Keratinocyte (primary cell): ENCODE measurements around the gene OTOL1. TPM values are rescaled to one million over a fixed set of nuclear protein-coding genes. Genes with fewer than 3 reads are reported as not detected.

Source experiments
- DNase-seq: peaks from one replicate; pipeline ENCODE4 v3.0.0-alpha.2; 2011; ENCODE audit warnings: low read depth, missing footprints, low spot score
- FAIRE-seq: peaks from 2 replicates; lab custom pipeline; 2011; peaks lifted over from hg19 to GRCh38; lab: Jason Lieb, UNC
- H2AFZ ChIP-seq: 2 replicates; pipeline ENCODE4 v1.6.0; 2012; ENCODE audit warnings: low read length, control low read depth, inconsistent platforms; ENCODE audit not compliant: control insufficient read depth
- H3K27ac ChIP-seq: 2 replicates; pipeline ENCODE4 v1.5.1; 2011; ENCODE audit warnings: low read length; ENCODE audit not compliant: control insufficient read depth, insufficient read depth
- H3K27me3 ChIP-seq: 3 replicates; pipeline ENCODE4 v1.6.0; 2011; ENCODE audit warnings: low read length; ENCODE audit not compliant: control insufficient read depth, insufficient read depth; ENCODE audit errors: extremely low read depth
- H3K36me3 ChIP-seq, 2 experiments: 2 replicates in 1 of 2; 3 replicates in 1 of 2; pipeline ENCODE4 v1.5.1; 2011; ENCODE audit warnings: low read length in 2 of 2, mild to moderate bottlenecking in 1 of 2; ENCODE audit not compliant: control insufficient read depth in 2 of 2, insufficient read depth in 2 of 2; ENCODE audit errors: extremely low read depth in 1 of 2
- H3K4me1 ChIP-seq: 3 replicates; pipeline ENCODE4 v1.5.1; 2011; ENCODE audit warnings: low read length; ENCODE audit not compliant: control insufficient read depth, insufficient read depth; ENCODE audit errors: extremely low read depth
- H3K4me2 ChIP-seq: 3 replicates; pipeline ENCODE4 v1.6.0; 2011; ENCODE audit warnings: low read depth, low read length; ENCODE audit not compliant: control insufficient read depth, insufficient read depth; ENCODE audit errors: extremely low read depth
- H3K4me3 ChIP-seq, 3 experiments: fragments of 200-600 bp in 1 of 3; sonication (generic) in 1 of 3; 2 replicates in 2 of 3; 3 replicates in 1 of 3; pipeline ENCODE4 v1.5.1; 2011 to 2016; ENCODE audit warnings: low read length in 3 of 3, mild to moderate bottlenecking in 3 of 3, control low read depth in 2 of 3, inconsistent platforms in 1 of 3, low read depth in 1 of 3, mixed read lengths in 1 of 3, mixed run types in 1 of 3, moderate library complexity in 1 of 3; ENCODE audit not compliant: control insufficient read depth in 2 of 3, insufficient read depth in 2 of 3; ENCODE audit errors: extremely low read depth in 1 of 3
- H3K79me2 ChIP-seq: 2 replicates; pipeline ENCODE4 v1.6.0; 2012; ENCODE audit warnings: low read length; ENCODE audit not compliant: control insufficient read depth, insufficient read depth
- H3K9ac ChIP-seq: 3 replicates; pipeline ENCODE4 v1.6.0; 2011; ENCODE audit warnings: low read length; ENCODE audit not compliant: control insufficient read depth, insufficient read depth; ENCODE audit errors: extremely low read depth
- H3K9me1 ChIP-seq: 3 replicates; pipeline ENCODE4 v1.6.0; 2011; ENCODE audit warnings: low read length; ENCODE audit not compliant: control insufficient read depth, insufficient read depth; ENCODE audit errors: extremely low read depth
- H3K9me3 ChIP-seq: 2 replicates; pipeline ENCODE4 v1.5.1; 2012; ENCODE audit warnings: low read depth, low read length; ENCODE audit not compliant: control insufficient read depth
- H4K20me1 ChIP-seq: 3 replicates; pipeline ENCODE4 v1.6.0; 2011; ENCODE audit warnings: low read length; ENCODE audit not compliant: control insufficient read depth, insufficient read depth; ENCODE audit errors: extremely low read depth
- EZH2 ChIP-seq: IDR thresholded peaks from one replicate; pipeline ENCODE4 v1.6.1; 2012; ENCODE audit warnings: inconsistent platforms, mild to moderate bottlenecking, low read length, moderate library complexity
- dilution Hi-C: fragments of 300-500 bp; cut with MboI; formaldehyde crosslinking; loops from one replicate; pipeline ENCODE4 v1.7.0; 2020; ENCODE audit warnings: low sequenced_read_pairs; ENCODE audit not compliant: extremely low pct_ligation_motif_present
- polyA plus RNA-seq, 5 experiments: library from polyadenylated mRNA; depleted of rRNA in 3 of 5; stranded (reverse) in 3 of 5; stranded (forward) in 1 of 5; unstranded in 1 of 5; fragments of >200 nt; gene quantifications; 1 replicate in 1 of 5; 2 replicates in 3 of 5; 3 replicates in 1 of 5; pipeline versions ENCODE4 v1.2.1 to v1.2.3, GENCODE V29; 2011 to 2012; ENCODE audit warnings: missing spikeins in 2 of 5, low read depth in 1 of 5, low replicate concordance in 1 of 5
- TF ChIP-seq, protein P1 (sequence below), 3 experiments: IDR thresholded peaks in 1 of 3; conservative IDR thresholded peaks in 1 of 3; optimal IDR thresholded peaks in 1 of 3; 2 replicates in 2 of 3; 3 replicates in 1 of 3; pipeline versions ENCODE3 to v1.5.1; 2011; ENCODE audit warnings: low read length in 3 of 3, mild to moderate bottlenecking in 3 of 3, moderate library complexity in 2 of 3, control low read depth in 1 of 3, inconsistent platforms in 1 of 3; ENCODE audit not compliant: insufficient read depth in 2 of 3; ENCODE audit errors: extremely low read depth in 1 of 3

Gene OTOL1
- polyA plus RNA-seq, 1 donor (not counting 4 experiments of a cell fraction or from before 2014, with no cell fraction given), result not detected

DNA sequence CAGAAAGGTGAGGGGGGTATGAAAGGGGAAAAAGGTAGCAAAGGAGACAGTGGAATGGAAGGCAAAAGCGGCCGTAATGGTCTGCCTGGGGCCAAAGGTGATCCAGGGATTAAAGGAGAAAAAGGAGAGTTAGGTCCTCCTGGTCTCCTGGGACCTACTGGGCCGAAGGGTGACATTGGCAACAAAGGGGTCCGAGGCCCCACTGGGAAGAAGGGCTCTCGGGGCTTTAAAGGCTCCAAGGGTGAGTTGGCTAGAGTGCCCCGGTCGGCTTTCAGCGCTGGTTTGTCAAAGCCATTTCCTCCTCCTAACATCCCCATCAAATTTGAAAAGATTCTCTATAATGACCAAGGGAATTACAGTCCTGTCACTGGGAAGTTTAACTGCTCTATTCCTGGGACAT is 6.7 kb downstream of the OTOL1 start:
- Histone ChIP-seq H3K9me1 (no peaks in the 10 kb centered on the region), H3K4me2 (no peak overlapping the region), H3K9me3 (no peaks in the 10 kb centered on the region), H3K9ac (no peak overlapping the region), H3K27me3 (no peaks in the 10 kb centered on the region), H3K36me3 (no peaks in the 10 kb centered on the region), H3K27ac (no peak overlapping the region), H3K4me1 (no peaks in the 10 kb centered on the region), H2AFZ (no peak overlapping the region), H3K4me3 (no peak overlapping the region), H3K79me2 (no peaks in the 10 kb centered on the region), H4K20me1 (no peaks in the 10 kb centered on the region)
- dilution Hi-C loops, result no loop called here
- DNase-seq, result no peak
- FAIRE-seq, result no peak
- TF ChIP-seq, protein P1, sequence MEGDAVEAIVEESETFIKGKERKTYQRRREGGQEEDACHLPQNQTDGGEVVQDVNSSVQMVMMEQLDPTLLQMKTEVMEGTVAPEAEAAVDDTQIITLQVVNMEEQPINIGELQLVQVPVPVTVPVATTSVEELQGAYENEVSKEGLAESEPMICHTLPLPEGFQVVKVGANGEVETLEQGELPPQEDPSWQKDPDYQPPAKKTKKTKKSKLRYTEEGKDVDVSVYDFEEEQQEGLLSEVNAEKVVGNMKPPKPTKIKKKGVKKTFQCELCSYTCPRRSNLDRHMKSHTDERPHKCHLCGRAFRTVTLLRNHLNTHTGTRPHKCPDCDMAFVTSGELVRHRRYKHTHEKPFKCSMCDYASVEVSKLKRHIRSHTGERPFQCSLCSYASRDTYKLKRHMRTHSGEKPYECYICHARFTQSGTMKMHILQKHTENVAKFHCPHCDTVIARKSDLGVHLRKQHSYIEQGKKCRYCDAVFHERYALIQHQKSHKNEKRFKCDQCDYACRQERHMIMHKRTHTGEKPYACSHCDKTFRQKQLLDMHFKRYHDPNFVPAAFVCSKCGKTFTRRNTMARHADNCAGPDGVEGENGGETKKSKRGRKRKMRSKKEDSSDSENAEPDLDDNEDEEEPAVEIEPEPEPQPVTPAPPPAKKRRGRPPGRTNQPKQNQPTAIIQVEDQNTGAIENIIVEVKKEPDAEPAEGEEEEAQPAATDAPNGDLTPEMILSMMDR (optimal IDR thresholded peaks at IDR 0.05 in 1 of 3, IDR thresholded peaks at IDR 0.05 in 1 of 3, conservative IDR thresholded peaks at IDR 0.05 in 1 of 3; ENCODE audit: extremely low read depth in 1 of 3, insufficient read depth in 2 of 3, low read length in 3 of 3), result no peak
- no peak for TF ChIP-seq EZH2

DNA sequence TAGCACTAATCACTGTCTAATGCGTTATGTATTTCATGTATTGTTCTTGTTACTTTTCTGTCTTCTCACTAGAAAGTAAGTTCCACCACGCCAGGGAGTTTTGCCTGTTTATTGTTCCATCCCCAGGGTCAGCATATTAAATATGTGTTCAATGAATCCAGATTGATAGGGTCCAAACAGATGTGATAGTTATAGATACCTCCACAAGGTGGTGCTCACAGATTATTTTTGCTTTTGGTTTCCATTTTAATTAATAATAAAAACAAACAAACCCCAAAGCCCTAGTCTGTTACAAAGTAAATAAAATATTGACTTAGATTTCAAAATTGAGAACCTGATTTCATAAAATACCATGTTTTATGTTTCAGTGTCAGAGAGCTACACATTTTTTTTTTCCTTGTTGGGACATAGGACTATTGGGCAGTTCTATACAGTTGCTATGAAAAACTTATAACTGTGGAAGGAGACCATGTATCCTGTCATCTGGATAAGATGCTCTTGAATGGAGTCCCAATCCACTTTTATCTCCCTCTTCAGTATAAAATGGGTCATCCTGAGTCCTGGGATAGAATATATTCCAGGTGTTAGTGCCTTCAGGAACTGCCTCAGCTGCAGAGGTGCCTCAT is 12.4 kb downstream of the OTOL1 start:
- H3K27ac ChIP-seq, result no peak overlapping the region
- H3K4me3 ChIP-seq, result no peak overlapping the region
- H3K9ac ChIP-seq, result no peak overlapping the region
- H3K4me1 ChIP-seq, result no peaks in the 10 kb centered on the region
- no peaks in the 10 kb centered on the region for H4K20me1 ChIP-seq
- no peak overlapping the region for H2AFZ ChIP-seq
- H3K9me3 ChIP-seq, result no peaks in the 10 kb centered on the region
- no peaks in the 10 kb centered on the region for H3K36me3 ChIP-seq
- FAIRE-seq, result no peak
- no peaks in the 10 kb centered on the region for H3K27me3 ChIP-seq
- H3K79me2 ChIP-seq, result no peaks in the 10 kb centered on the region
- dilution Hi-C loops, result no loop called here
- H3K4me2 ChIP-seq, result no peak overlapping the region
- TF ChIP-seq, protein P1 (optimal IDR thresholded peaks at IDR 0.05 in 1 of 3, IDR thresholded peaks at IDR 0.05 in 1 of 3, conservative IDR thresholded peaks at IDR 0.05 in 1 of 3; ENCODE audit: extremely low read depth in 1 of 3, insufficient read depth in 2 of 3, low read length in 3 of 3), result peak in 2 of 3 experiments; percentile 28 to 33
- no peak for TF ChIP-seq EZH2
- H3K9me1 ChIP-seq, result no peaks in the 10 kb centered on the region
- no peak for DNase-seq
